PC-9 (cell line): ENCODE results near the gene TTF2.

Source experiments
- EZH2 ChIP-seq: fragments of 200-600 bp; sonication (generic); IDR thresholded peaks from 2 replicates; pipeline ENCODE4 v1.8.0; 2017; ENCODE audit warnings: antibody characterized with exemption, low read depth
- TF ChIP-seq, protein P1 (sequence below): fragments of 200-600 bp; sonication (generic); conservative IDR thresholded peaks from 2 replicates; pipeline ENCODE4 v1.6.1; 2017; ENCODE audit warnings: mixed run types, antibody characterized with exemption, mild to moderate bottlenecking, moderate library complexity

- TF ChIP-seq, protein P1, sequence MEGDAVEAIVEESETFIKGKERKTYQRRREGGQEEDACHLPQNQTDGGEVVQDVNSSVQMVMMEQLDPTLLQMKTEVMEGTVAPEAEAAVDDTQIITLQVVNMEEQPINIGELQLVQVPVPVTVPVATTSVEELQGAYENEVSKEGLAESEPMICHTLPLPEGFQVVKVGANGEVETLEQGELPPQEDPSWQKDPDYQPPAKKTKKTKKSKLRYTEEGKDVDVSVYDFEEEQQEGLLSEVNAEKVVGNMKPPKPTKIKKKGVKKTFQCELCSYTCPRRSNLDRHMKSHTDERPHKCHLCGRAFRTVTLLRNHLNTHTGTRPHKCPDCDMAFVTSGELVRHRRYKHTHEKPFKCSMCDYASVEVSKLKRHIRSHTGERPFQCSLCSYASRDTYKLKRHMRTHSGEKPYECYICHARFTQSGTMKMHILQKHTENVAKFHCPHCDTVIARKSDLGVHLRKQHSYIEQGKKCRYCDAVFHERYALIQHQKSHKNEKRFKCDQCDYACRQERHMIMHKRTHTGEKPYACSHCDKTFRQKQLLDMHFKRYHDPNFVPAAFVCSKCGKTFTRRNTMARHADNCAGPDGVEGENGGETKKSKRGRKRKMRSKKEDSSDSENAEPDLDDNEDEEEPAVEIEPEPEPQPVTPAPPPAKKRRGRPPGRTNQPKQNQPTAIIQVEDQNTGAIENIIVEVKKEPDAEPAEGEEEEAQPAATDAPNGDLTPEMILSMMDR, result no peak
- no peak for TF ChIP-seq EZH2
Measured at GRCh38 chr1:117105722-117106121, 45.6 kb downstream of the TTF2 start.
